ENCODE measurements around the gene FBP1.

DNA sequence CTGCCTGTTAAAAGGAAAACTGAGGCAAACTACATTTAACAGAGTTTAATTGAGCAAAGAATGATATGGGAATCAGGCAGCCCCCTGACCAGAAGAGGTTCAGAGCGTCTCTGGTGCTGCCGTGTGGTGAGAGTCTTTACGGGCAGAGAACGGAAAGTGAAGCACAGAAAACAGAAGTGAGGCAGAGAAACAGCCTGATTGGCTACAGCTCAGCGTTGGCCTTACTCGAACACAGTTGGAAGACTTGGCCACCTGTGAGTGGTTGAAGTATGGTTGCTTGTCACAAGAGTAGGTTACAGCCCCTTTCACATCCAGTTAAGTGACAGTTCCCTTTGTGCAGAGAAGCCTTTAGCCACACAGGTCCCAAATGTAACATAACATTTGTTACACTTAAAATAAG lies 16.9 kb upstream of the FBP1 start:
- TF ChIP-seq POLR2AphosphoS5 (IDR thresholded peaks at IDR 0.05) (no peak), POLR2A (IDR thresholded peaks at IDR 0.05) (no peak)
- TF ChIP-seq, protein P1, sequence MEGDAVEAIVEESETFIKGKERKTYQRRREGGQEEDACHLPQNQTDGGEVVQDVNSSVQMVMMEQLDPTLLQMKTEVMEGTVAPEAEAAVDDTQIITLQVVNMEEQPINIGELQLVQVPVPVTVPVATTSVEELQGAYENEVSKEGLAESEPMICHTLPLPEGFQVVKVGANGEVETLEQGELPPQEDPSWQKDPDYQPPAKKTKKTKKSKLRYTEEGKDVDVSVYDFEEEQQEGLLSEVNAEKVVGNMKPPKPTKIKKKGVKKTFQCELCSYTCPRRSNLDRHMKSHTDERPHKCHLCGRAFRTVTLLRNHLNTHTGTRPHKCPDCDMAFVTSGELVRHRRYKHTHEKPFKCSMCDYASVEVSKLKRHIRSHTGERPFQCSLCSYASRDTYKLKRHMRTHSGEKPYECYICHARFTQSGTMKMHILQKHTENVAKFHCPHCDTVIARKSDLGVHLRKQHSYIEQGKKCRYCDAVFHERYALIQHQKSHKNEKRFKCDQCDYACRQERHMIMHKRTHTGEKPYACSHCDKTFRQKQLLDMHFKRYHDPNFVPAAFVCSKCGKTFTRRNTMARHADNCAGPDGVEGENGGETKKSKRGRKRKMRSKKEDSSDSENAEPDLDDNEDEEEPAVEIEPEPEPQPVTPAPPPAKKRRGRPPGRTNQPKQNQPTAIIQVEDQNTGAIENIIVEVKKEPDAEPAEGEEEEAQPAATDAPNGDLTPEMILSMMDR (IDR thresholded peaks at IDR 0.05) = no peak
